Measurements from ENCODE around the gene PIEZO1. TPM values are rescaled to one million over a fixed set of nuclear protein-coding genes. Genes with fewer than 3 reads are reported as not detected.

Gene PIEZO1
- total RNA-seq, 1 experiment from 2014 or later = 391 TPM

DNA sequence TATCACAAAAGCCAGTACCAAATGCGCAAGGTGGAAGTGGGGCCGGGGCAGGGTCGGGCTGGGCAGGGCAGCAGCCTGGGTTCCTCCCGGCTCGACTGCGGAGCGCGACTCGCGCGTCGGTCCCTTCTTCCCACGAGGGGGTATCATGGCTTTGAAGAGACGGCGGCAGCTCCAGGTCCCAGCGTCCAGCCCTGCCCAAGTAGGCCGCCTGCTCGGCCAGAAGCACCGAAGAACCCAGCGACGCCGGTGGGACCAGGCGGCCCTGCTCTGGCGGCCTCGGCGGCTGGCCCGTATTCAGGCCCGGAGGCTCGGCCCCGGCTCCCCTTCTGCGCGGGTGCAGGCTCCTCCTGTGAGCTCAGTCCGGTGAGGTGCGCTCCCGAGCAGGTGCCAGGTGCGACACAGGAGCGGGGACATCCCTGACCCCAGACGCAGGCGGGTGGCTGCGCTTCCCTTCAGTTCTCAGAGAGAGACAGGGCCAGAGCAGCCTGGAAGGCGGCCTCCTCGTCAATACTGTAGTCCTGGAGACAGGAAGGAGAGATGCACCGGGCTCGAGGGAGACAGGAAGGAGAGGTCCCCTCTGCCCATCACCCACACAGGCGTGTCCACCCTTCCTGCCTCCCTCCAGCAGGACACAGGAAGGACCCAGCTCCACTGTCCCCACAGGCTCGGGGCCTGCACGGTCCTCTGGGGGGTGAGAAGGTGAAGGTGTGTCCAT is 87.7 kb downstream of the PIEZO1 start:
- H3K4me2 ChIP-seq = no peak overlapping the region
- no peaks in the 10 kb centered on the region for H3K36me3 ChIP-seq (ENCODE audit: low read depth)
- no peaks in the 10 kb centered on the region for H4K20me1 ChIP-seq (ENCODE audit: insufficient read depth)
- ChIA-PET POLR2A (ENCODE audit: unreplicated experiment) (no interaction called here), CTCF (no interaction called here)
- no peaks in the 10 kb centered on the region for H3K9me3 ChIP-seq (ENCODE audit: insufficient read depth, low read depth)
- no TSS peak for BruUV-seq (replicated peaks)
- H3K4me3 ChIP-seq = no peak overlapping the region
- H2AFZ ChIP-seq = no peak overlapping the region
- no peaks in the 10 kb centered on the region for H3K9me2 ChIP-seq (ENCODE audit: insufficient read depth)
- TF ChIP-seq, protein P1, sequence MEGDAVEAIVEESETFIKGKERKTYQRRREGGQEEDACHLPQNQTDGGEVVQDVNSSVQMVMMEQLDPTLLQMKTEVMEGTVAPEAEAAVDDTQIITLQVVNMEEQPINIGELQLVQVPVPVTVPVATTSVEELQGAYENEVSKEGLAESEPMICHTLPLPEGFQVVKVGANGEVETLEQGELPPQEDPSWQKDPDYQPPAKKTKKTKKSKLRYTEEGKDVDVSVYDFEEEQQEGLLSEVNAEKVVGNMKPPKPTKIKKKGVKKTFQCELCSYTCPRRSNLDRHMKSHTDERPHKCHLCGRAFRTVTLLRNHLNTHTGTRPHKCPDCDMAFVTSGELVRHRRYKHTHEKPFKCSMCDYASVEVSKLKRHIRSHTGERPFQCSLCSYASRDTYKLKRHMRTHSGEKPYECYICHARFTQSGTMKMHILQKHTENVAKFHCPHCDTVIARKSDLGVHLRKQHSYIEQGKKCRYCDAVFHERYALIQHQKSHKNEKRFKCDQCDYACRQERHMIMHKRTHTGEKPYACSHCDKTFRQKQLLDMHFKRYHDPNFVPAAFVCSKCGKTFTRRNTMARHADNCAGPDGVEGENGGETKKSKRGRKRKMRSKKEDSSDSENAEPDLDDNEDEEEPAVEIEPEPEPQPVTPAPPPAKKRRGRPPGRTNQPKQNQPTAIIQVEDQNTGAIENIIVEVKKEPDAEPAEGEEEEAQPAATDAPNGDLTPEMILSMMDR (conservative IDR thresholded peaks at IDR 0.05) = no peak
- TF ChIP-seq EZH2 (IDR thresholded peaks at IDR 0.05; ENCODE audit: low read depth) = no peak
- no peak overlapping the region for H3K27ac ChIP-seq
- no peak for DNase-seq
- H3K27me3 ChIP-seq (ENCODE audit: insufficient read depth, low read depth) = no peaks in the 10 kb centered on the region
- H3K79me2 ChIP-seq (ENCODE audit: low read depth) = no peaks in the 10 kb centered on the region
- H3F3A ChIP-seq (ENCODE audit: insufficient read depth, low read depth) = no peaks in the 10 kb centered on the region
- no peaks in the 10 kb centered on the region for H3K4me1 ChIP-seq (replicated peaks; ENCODE audit: insufficient read depth)
- intact Hi-C loops (cut with micrococcal nuclease; ENCODE audit: unreplicated experiment) = no loop called here

DNA sequence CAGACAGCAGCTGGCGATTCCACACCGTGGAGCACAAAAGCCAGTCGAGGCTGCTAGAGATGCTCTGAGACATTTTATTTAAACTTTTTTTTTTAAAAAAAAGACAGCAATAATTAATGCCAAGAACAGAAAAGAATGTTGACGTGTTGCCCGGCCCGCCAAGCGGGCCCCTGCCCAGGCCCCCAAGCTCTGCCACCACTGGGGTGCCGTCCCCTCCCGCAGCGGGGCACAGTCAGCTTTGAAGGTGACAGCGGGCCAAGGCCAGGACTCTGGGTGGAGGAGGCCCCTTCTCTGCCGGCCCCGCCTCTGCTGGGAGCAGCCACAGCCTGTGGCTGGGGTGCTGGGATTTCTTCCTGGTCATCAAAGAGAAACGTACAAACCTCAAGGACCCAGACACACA is 88.6 kb downstream of the PIEZO1 start:
- Histone ChIP-seq H4K20me1 (ENCODE audit: insufficient read depth) (no peaks in the 10 kb centered on the region), H3K4me3 (no peak overlapping the region), H3K27ac (no peak overlapping the region), H3K79me2 (ENCODE audit: low read depth) (no peaks in the 10 kb centered on the region), H3K27me3 (ENCODE audit: insufficient read depth, low read depth) (no peaks in the 10 kb centered on the region), H3K4me1 (replicated peaks; ENCODE audit: insufficient read depth) (no peaks in the 10 kb centered on the region), H3K9me3 (ENCODE audit: insufficient read depth, low read depth) (no peaks in the 10 kb centered on the region), H3K4me2 (no peak overlapping the region), H3K36me3 (ENCODE audit: low read depth) (no peaks in the 10 kb centered on the region), H2AFZ (no peak overlapping the region), H3K9me2 (ENCODE audit: insufficient read depth) (no peaks in the 10 kb centered on the region), H3F3A (ENCODE audit: insufficient read depth, low read depth) (no peaks in the 10 kb centered on the region)
- TF ChIP-seq, protein P1 (conservative IDR thresholded peaks at IDR 0.05) = no peak
- no peak for TF ChIP-seq EZH2 (IDR thresholded peaks at IDR 0.05; ENCODE audit: low read depth)
- ChIA-PET POLR2A (ENCODE audit: unreplicated experiment) (no interaction called here), CTCF (no interaction called here)
- DNase-seq = no peak
- intact Hi-C loops (cut with micrococcal nuclease; ENCODE audit: unreplicated experiment) = no loop called here
- no TSS peak for BruUV-seq (replicated peaks)

DNA sequence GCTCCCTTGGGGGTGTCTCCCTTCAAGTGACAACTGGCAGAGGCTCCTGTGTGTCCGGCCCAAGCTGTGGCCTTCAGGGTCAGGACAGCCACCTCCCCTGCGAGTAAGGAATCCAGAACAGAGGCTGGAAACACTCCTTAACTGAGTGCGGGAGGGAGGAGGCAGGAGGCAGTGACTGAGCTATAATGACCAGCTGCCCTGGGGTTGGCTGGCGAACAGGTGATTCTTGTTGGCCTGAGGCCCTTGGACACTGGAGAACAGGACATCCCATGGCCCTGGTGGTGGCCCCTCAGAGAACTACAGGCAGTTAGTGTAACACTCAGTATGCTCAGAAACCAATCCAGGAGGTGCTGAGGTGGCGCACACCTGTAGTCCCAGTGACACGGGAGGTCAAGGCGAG is 89.3 kb downstream of the PIEZO1 start:
- Histone ChIP-seq H3K9me3 (ENCODE audit: insufficient read depth, low read depth) (no peaks in the 10 kb centered on the region), H3K9me2 (ENCODE audit: insufficient read depth) (no peaks in the 10 kb centered on the region), H3K4me3 (no peak overlapping the region), H3K4me1 (replicated peaks; ENCODE audit: insufficient read depth) (no peaks in the 10 kb centered on the region), H2AFZ (no peak overlapping the region), H3K4me2 (no peak overlapping the region), H3K79me2 (ENCODE audit: low read depth) (no peaks in the 10 kb centered on the region), H3K36me3 (ENCODE audit: low read depth) (no peaks in the 10 kb centered on the region), H4K20me1 (ENCODE audit: insufficient read depth) (no peaks in the 10 kb centered on the region), H3K27me3 (ENCODE audit: insufficient read depth, low read depth) (no peaks in the 10 kb centered on the region), H3F3A (ENCODE audit: insufficient read depth, low read depth) (no peaks in the 10 kb centered on the region), H3K27ac (no peak overlapping the region)
- CTCF ChIA-PET = no interaction called here
- intact Hi-C loops (cut with micrococcal nuclease; ENCODE audit: unreplicated experiment) = no loop called here
- POLR2A ChIA-PET (ENCODE audit: unreplicated experiment) = interaction anchor here (0.7 kb wide), 1 partner anchor 191 kb away, joined by 3 read pairs; no protein-coding TSS in a partner anchor
- BruUV-seq (replicated peaks) = no TSS peak
- no peak for DNase-seq
- TF ChIP-seq EZH2 (IDR thresholded peaks at IDR 0.05; ENCODE audit: low read depth) = no peak
- TF ChIP-seq, protein P1 (conservative IDR thresholded peaks at IDR 0.05) = no peak

Measured in PC-9 (cell line).